Stimulated activated CD4-positive, alpha-beta T cell treated with anti-CD3 and anti-CD28 coated beads, Interleukin-1b, Interleukin-23, amount 100 ng/mL, for 24 hours (primary cell): ENCODE measurements around the gene BMPR1A.
"Not testable (repeated sequence)": the region's sequence is repeated elsewhere in the genome, so short reads cannot be mapped to it uniquely, and the experiment has no call there.

ENCODE experiments used
- DNase-seq, 4 experiments: peaks; one replicate each; pipeline ENCODE4 v3.0.0-alpha.2; 2020; ENCODE audit warnings: low read depth in 4 of 4, low spot score in 1 of 4

BMPR1A gene

GRCh38 chr10:86729677-86730076 is 26.7 kb upstream of the BMPR1A start:
- no peak for DNase-seq

GRCh38 chr10:86730227-86730626 is 26.2 kb upstream of the BMPR1A start:
- no peak for DNase-seq

- no peak for DNase-seq
Observed at GRCh38 chr10:86732771-86733170, 23.6 kb upstream of the BMPR1A start.

GRCh38 chr10:86733260-86733671 is 23.2 kb upstream of the BMPR1A start:
- no peak for DNase-seq

- DNase-seq: no peak
Observed at GRCh38 chr10:86734207-86734988, 22.0 kb upstream of the BMPR1A start.

GRCh38 chr10:86735278-86735677 is 21.1 kb upstream of the BMPR1A start:
- DNase-seq: not testable (repeated sequence)

GRCh38 chr10:86742230-86742629 is 14.2 kb upstream of the BMPR1A start:
- DNase-seq: no peak

- DNase-seq: no peak
Observed at GRCh38 chr10:86744067-86744725, 12.2 kb upstream of the BMPR1A start.

GRCh38 chr10:86747796-86748581 is 8.4 kb upstream of the BMPR1A start:
- no peak for DNase-seq

GRCh38 chr10:86749854-86750253 is 6.6 kb upstream of the BMPR1A start:
- no peak for DNase-seq

- DNase-seq: no peak
Observed at GRCh38 chr10:86751477-86751876, 4.9 kb upstream of the BMPR1A start.

GRCh38 chr10:86752311-86752710 is 4.1 kb upstream of the BMPR1A start:
- DNase-seq: no peak

GRCh38 chr10:86753051-86753450 is 3.4 kb upstream of the BMPR1A start:
- no peak for DNase-seq

- no peak for DNase-seq
Observed at GRCh38 chr10:86753638-86754434, 2.6 kb upstream of the BMPR1A start.

GRCh38 chr10:86755454-86755739 is 1.0 kb upstream of the BMPR1A start:
- DNase-seq: no peak

GRCh38 chr10:86755740-86756510 is 494 bp upstream of the BMPR1A start:
- peak; percentile 68 to 85 (median 82) for DNase-seq

GRCh38 chr10:86757113-86757972 is 924 bp downstream of the BMPR1A start:
- peak in 2 of 4 experiments; percentile 2 to 5 for DNase-seq

- no peak for DNase-seq
Observed at GRCh38 chr10:86758189-86759072, 2.0 kb downstream of the BMPR1A start.
